Retinal pigment epithelial cell (primary cell): Measurements from ENCODE around the gene LAX1.

Experiments
- DNase-seq: peaks from one replicate; pipeline ENCODE4 v3.0.0-alpha.2; 2010; ENCODE audit warnings: low read depth
- H3K4me3 ChIP-seq: 2 replicates; pipeline ENCODE4 v1.5.1; 2011; ENCODE audit warnings: mild to moderate bottlenecking, low read length, control low read depth, moderate library complexity
- CTCF ChIP-seq: conservative IDR thresholded peaks from 2 replicates; pipeline ENCODE4 v1.5.1; 2011; ENCODE audit warnings: low read depth, low read length, control low read depth, inconsistent platforms

The LAX1 gene

GRCh38 chr1:203797216-203797615, 32.2 kb downstream of the LAX1 start:
- H3K4me3 ChIP-seq = peak overlapping the region; percentile 94
- no peak for DNase-seq
- TF ChIP-seq CTCF = no peak

GRCh38 chr1:203797948-203798655, 33.1 kb downstream of the LAX1 start:
- H3K4me3 ChIP-seq = no peak overlapping the region
- no peak for TF ChIP-seq CTCF
- DNase-seq = no peak

- no peak overlapping the region for H3K4me3 ChIP-seq
- TF ChIP-seq CTCF = no peak
- DNase-seq = no peak
Measured at GRCh38 chr1:203799157-203799556, 34.2 kb downstream of the LAX1 start.

- H3K4me3 ChIP-seq = no peak overlapping the region
- no peak for TF ChIP-seq CTCF
- DNase-seq = no peak
Measured at GRCh38 chr1:203799971-203800370, 35.0 kb downstream of the LAX1 start.

GRCh38 chr1:203805689-203806088, 40.7 kb downstream of the LAX1 start:
- no peak for TF ChIP-seq CTCF
- DNase-seq = no peak
- no peak overlapping the region for H3K4me3 ChIP-seq

GRCh38 chr1:203807196-203807595, 42.2 kb downstream of the LAX1 start:
- TF ChIP-seq CTCF = no peak
- no peak for DNase-seq
- no peak overlapping the region for H3K4me3 ChIP-seq

GRCh38 chr1:203813581-203814341, 48.8 kb downstream of the LAX1 start:
- TF ChIP-seq CTCF = no peak
- H3K4me3 ChIP-seq = no peak overlapping the region
- DNase-seq = no peak
